COLO668 (cell line): ENCODE measurements around the gene FBXO46.
A peak's percentile ranks its signal among the peaks of the same experiment; 100 is the strongest.

ENCODE experiments used
- DNase-seq: peaks from one replicate; lab custom pipeline; 2025; ENCODE audit not compliant: unreplicated experiment; lab: John Stamatoyannopoulos, UW

The FBXO46 gene, protein sequence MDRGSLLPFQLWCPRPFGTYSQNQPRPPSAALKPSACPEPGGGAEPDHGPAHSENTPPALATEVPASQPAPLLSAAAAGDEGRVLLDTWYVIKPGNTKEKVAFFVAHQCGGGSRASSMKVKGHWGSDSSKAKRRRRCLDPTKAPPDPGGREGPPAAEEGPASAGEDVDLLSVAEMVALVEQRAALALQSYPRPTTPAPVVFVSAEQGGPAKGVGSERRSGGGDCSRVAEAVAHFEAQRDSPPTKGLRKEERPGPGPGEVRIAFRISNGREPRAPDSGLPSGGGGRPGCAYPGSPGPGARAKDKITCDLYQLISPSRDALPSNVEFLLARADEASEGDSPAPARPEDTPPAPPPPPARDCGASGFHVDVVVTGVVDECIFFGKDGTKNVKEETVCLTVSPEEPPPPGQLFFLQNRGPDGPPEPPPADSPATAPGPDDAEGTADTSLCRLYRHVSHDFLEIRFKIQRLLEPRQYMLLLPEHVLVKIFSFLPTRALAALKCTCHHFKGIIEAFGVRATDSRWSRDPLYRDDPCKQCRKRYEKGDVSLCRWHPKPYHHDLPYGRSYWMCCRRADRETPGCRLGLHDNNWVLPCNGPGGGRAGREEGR

DNA sequence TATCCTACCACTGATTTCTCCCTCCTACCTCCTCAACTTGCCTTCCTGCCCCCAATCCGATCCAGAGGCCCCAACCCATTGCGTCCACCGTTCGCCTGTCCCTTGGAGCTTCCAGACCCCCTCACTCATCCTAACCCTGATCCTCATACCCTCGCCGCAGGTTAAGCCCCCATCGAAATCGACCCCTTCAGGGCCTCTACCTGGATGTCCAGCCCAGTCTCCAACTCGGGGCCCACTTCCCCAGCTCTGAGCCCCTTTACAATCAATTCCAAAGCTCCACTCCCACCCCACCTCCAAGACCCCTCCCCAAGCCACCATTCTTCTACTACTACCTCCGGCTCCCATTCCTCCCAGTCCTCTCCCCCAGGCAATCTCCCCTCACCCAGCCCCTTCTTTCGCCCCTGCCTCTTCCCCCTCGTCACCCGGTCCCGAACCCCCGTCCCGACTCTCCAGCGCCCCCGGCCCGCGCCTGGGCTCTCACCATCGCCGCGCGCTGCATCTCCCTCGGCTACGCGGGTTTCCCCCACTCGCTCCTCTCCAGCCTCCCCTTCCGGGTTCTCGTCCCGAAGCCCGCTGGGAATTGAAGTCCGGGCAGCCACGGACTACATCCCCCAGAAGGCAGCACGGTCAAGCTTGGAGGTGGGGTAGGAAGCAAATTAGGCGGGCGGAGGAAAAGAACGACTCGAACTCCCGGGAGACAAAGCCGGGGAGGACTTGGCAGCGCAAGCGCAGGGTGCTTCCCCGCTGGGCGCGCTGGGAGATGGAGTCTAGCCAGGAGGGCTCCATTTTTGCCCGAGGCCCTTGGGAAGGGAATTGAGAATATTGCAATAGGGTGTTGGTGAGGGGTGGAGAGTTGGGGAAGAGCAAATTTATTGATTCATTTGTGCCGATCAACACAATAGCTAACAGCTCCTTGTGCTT lies at the start of gene FBXO46:
TSS of gene FBXO46 (minus strand) at position 529 of the 921 bp plus-strand sequence. CDS start 17,401 bp downstream, outside the sequence.
- DNase-seq = peak; percentile 97

DNA sequence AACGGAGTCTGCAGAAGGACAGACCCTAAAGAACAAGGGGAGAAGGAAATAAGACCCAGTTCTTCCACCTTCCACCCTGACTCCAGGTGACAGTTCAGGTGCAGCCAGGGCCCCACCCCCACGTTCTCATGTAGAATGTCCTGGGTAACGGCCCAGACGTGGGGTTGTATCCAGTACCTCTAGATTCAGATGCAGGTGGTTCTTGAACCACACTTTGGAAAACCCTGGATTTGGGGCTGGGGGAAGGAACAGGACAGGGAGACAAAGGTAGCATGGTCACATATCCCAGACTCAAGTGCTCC lies 49.4 kb upstream of the FBXO46 start:
- peak; percentile 15 for DNase-seq

DNA sequence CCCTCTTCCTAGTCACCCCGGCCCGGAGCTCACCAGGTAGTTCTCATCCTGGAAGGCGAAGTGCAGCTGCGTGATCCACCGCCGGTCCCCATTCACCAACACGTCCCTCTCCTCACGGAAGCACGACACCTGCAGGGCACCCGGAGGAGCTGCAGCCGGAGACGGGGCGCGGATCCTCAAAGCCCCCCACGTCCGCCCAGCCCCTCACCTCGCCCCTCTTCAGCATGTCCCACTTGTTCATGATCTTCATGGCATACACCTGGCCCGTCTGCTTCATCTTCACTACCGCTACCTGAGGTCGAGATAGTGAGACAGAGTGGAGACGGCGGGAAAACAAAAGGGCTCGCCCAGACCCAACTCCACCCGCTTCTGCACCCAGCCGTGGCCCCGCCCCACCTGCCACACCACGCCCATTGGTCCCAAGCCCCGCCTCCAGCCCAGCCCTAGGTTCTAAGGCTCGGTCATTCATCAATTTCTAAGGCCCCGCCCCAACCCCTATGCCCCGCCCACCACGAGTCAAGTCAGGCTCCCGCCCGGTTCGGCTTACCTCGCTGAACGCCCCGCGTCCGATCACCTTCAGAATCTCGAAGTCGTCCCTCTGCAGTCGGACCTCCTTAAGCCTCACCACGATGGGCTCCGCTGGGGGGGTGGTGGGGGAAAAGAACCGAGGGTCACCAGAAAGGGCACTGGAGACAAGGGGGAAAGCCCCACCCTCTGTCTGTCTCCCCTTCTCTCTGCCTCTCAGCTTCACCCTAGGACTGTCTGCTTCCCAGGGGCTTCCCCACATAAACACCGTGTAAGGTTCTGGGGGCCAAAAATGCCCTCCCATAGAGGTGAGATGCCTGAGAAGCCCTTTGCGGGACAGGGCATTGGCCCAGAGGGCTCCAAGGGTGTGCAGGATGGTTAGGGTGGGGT lies 48.8 kb upstream of the FBXO46 start:
- DNase-seq = peak; percentile 53

DNA sequence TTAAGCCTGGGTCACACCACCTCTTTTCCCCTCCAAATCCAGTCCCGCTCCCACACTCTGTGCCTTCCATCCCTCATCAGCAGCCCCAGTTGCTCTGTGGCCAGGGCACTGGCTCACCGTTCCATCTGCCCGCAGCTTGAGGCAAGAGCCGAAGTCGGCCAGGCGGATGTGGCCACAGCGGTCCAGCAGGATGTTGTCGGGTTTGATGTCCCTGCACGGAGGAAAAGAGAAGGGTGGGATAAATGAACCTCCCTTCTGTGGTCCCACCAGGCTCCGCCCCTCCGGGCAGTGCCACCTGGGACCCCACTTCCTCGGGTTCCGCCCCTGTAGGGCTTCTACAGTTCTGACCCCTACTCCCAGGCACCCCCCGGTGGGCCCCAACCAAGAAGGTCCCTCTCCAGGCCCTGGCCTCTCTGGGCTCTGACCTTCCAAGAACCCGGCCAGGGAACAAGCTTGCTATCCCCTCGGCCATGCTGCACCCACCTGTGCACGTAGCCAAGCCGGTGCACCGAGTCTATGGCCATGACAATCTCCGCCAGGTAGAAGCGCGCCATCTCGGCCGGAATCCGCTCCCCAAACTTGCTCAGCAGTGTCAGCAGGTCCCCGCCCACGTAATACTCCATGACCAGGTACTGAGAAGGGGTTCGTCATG lies 47.4 kb upstream of the FBXO46 start:
- no peak for DNase-seq

DNA sequence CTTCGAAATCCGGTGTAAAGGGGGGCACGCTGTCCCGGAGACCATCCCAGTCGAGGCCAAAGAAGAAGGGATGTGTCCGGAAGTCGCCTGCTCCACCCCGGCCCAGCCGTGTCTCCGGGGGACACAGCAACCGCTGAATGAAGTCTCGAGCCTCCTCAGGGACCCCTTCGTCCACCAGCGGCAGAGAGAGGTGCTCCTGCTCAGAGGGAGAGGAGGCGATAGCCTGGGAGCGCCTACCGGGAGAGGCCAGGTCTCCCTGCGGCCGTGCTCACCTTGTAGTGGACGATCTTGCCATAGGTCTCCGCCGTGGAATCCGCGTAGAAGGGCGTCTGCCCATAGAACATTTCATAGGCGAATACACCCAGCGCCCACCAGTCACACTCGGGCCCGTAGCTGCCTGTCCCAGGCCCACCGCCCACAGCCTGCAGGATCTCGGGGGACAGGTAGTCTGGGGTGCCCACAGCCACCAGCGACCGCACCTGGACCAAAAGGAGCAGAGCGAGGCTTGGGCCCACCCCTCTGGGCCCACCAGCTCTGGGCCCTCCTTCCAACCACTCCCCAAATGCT lies 46.8 kb upstream of the FBXO46 start:
- DNase-seq = no peak

DNA sequence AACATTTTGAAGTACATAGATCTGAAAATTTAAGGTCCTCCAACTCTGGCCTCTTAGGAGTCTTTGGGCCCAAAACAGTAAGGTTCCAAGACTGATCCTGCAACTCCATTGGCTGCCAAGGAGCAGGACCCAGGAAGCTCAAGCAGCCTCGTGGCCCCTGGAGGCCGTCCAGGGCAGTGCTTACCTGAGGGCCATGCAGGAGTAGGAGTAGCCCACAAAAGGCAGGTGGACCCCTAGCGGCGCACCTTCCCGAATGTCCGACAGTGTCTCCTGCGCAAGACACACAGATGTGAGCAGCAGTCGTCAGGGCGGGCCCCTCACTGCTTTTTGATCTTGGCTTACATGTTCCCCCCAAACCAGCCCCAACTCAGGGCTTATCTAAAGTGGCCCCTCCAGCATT lies 44.1 kb upstream of the FBXO46 start:
- DNase-seq = peak; percentile 6

DNA sequence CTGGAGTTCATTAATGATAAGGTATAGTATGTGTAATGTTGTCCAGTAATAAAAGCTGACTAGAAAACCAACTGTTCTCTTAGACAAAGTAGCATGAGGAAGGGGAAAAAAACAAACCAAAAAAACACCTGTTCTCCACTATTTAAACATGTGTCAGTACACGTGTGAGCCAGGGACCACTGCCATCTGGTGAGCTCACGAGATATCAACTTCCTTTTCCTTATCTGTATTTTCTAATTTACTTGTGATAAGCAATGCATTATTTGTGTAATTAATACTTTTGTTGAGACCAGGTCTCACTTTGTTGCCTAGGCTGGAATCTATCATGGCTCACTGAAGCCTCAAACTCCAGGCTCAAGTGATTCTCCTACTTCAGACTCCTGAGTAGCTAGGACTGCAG lies 42.7 kb upstream of the FBXO46 start:
- no peak for DNase-seq

DNA sequence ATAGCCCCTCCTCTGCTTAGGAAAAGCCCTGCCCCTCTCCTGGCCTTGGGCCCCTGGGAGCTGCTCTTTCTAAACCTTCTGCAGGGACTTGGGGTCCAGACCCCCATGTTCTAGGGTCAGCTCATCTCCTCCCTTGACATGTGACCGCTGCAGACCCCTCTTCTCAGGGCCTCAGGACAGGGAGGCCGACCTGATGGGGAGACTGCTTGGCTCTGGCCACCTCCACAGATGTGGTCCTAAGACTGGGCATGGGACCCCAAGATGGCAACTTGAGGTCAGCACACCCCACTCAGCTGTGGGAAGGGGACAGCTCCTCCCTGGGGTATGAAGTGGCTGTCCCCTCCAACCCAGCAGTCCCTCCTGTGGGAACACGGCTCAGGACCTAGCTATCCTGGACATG lies 42.2 kb upstream of the FBXO46 start:
- no peak for DNase-seq

DNA sequence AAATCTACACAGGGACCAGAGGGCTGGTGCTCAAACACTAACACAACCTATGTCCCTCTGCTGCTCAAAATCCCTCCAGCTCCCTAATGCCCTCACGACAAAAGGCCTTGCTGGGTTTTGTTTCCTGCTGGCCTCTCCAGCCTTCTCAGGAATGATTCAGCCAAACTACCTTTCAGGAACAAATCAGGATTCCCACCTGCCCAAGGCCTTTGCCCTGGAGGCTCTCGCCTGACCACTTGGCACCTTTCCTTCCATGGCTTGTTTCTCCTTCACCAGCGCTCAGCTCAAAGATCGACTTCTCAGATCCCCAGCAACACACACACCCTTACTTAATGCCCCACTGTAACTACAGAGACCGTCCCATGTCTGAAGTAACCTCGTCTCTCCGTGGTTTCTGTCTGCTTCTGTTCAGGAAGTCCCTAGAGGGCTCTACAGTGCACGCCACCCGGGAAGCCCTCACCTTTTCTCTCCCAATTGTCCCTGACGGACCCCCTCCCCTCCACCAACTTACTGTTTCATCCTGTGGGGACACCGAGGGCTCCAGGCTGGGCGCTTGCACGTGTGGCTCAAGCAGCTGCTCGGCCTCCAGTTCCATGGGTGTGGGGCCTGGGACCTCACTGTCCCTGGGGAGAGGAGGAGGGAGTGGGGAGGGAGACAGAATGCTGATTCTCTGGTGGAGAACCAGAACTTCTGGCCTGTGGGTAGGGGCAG lies 41.6 kb upstream of the FBXO46 start:
- no peak for DNase-seq

DNA sequence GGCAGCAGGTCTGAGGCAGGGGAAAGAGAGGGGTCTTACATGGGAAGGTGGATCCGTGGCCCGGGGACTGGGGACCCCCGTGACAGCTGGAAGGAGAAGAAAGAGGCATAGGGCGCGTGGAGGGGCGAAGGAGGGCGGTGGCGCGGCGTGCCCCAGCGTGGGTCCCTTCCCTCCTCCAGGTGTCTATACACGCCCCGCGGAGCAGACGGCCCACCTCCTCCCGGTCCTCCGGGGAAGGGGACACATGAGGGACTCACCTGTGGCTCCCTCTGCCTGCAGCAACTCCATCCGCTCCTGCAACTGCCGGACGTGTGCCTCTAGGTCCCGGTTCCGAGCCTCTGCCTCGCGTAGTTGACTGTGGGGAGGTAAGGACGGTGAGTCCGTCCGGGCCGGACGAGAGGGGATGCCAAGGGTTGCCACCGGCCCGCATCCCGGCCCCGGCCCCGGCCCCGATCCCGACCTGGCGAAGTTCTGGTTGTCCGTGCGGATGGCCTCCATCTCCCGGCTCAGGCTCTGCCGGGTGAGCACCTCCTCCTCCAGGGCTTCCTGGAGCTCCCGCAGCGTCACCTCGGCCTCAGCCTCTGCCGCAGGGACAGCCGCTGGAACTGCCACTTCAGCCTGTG lies 40.7 kb upstream of the FBXO46 start:
- no peak for DNase-seq

DNA sequence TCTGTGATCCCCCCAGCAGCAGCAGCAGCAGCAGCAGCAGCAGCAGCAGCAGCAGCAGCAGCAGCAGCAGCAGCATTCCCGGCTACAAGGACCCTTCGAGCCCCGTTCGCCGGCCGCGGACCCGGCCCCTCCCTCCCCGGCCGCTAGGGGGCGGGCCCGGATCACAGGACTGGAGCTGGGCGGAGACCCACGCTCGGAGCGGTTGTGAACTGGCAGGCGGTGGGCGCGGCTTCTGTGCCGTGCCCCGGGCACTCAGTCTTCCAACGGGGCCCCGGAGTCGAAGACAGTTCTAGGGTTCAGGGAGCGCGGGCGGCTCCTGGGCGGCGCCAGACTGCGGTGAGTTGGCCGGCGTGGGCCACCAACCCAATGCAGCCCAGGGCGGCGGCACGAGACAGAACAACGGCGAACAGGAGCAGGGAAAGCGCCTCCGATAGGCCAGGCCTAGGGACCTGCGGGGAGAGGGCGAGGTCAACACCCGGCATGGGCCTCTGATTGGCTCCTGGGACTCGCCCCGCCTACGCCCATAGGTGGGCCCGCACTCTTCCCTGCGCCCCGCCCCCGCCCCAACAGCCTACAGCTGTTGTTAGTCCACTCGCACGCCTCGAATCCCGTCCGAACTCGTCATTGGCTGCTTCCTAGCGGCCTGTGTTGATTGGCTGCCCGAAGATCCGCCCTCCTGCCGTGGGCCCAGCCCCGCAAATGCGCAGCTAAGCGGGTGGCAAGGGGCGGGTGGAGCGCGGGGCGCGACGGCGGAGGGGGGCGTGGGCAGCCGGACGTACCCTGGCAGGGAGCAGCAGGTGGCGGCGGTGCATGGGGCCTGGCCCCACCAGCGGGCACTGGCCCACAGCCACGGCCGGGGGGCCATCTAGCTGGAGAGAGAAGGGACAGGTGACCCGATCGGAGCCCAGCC lies 39.8 kb upstream of the FBXO46 start:
- peak; percentile 96 for DNase-seq

DNA sequence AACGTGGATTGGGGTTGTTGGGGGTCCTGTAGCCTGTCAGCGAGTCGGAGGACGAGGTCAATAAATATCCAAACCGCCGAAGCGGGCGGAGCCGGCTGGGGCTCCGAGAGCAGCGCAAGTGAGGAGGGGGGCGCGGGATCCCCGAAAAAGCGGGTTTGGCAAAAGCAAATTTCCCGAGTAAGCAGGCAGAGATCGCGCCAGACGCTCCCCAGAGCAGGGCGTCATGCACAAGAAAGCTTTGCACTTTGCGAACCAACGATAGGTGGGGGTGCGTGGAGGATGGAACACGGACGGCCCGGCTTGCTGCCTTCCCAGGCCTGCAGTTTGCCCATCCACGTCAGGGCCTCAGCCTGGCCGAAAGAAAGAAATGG lies 39.1 kb upstream of the FBXO46 start:
- DNase-seq = peak; percentile 53

DNA sequence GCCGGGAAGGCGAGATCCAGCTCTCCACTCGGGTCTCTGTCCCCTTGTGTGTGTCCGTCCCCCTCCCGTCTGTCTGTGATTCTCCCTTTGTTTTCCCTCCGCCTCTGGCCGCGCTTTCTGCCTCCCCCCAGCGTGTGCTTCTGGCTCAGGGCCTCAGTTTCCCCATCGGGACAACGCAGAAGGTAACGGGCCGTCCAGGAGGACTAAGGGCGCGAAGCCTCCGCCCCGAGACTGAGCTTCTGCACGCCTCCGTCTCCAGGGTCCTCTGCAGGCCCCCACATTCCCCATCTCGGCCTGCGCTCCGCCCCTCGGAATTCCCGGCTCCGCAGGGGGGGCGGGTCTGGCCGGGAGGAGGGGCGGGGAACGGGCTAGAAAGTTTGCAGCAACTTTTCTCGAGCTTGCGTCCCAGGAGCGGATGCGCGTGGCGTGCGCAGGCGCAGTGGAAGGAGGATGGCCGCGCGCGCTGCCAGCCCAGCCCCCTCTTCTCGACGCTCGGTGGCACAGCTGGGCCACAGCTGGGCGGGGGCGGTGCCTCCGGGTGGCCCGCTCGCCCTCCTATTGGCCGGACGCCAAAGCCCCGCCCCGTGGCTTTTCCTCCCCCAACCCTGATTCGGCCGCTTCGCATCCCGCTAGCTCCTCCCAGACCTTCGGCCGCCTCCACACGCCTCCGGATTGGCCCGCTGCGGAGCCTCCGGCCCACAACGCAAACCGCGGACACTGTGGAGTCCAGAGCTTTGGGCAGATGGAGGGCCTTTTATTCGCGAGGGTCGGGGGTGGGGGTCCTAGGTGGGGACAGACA lies 38.5 kb upstream of the FBXO46 start, which contains the start of gene SIX5:
TSS of gene SIX5 (minus strand) at position 269 of the 799 bp plus-strand sequence. CDS start 408 bp downstream, outside the sequence.
- peak; percentile 98 for DNase-seq

DNA sequence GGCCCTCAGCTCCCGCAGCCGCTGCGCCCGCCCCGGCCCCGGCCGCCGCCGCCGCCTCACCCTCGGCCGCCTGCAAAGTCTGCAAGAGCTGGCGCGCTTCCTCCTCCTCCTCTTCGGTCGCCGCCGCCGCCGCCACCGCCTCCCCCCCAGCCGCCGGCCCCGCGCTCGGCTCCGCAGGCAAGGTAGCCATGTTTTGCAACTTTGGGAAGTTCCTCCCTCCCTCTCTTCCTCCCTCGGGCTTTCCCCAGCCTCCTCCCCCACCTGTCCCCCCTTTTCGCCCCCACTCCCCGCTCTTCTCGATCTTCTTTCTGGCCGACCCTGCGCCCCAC lies 37.9 kb upstream of the FBXO46 start:
- DNase-seq = peak; percentile 61

DNA sequence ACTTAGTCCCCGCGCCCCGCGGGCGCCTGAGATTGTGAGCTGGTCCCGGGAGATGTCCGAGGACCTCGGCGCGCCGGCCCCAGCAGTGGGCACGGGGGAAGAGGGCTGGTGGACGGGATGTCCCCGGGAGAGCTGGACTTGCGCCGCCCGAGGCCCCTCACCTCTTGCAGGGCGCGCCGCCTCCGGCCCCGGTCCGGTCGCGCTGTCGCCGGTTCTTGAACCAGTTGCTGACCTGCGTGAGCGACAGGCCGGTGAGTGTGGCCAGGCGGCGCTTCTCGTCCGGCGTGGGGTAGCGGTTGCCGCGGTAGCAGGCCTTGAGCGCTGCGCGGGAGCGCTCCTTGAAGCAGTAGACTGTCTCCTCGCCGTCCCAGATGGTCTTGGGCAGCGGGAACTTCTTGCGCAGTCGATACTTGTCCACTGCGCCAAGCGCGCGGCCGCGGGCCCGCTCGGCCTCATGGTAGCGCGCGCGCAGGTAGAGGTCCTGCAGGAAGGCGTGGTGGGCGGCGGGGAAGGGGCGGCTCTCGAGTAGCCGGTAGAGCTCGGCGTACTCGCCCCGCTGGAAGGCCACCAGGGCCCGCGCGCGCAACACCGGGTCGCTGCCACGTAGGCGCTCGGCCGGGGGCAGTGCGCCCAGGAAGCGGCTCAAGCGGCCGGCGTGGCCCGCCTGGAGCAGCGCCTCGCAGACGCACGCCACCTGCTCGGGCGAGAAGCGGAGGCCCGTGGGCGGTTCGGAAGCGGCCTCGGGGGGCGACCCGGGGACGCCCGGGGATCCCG lies 37.4 kb upstream of the FBXO46 start:
- DNase-seq = peak; percentile 63

DNA sequence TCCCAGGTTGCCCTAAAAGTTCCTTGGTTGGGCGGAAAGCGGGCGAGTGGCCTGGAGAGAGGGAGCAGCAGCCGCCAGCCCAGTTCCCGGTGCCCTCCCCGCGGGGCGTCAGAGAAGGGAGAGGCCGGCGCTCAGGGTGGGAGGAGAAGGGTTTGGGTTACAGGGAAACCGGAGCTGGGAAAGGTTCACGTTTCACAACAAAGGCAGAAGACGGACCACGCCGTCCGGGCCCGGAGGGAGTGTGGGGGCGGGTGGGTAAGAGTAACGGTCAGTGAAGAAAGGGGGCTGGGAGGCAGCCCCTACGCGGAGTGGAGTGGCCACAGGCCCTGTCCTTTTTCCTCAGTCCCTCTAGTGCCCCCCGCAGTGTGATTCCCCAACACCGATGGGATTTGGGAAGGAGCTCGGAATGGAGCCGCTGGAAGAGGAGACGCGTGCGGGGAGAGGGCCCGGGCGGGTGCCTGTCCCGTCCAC lies 36.7 kb upstream of the FBXO46 start:
- DNase-seq = peak; percentile 80
